ENCODE measurements around the gene NRL. TPM values are rescaled to one million over a fixed set of nuclear protein-coding genes. Genes with fewer than 3 reads are reported as not detected.

NRL gene
- total and polyA plus RNA-seq, 4 donors = 1.5 to 3.2 (median 2.8) TPM

GRCh38 chr14:24079491-24080141 lies 35.1 kb downstream of the NRL start:
- Histone ChIP-seq H3K36me3 (ENCODE audit: control insufficient read depth in 4 of 4, insufficient read depth in 3 of 4, low read depth in 1 of 4, low read length in 3 of 4) (no peaks in the 10 kb centered on the region), H3K27ac (ENCODE audit: low read depth in 1 of 2, low read length in 2 of 2) (no peak overlapping the region), H3K4me1 (ENCODE audit: control insufficient read depth in 4 of 4, insufficient read depth in 4 of 4, low read length in 3 of 4) (peaks cover 9 to 40% (median 30%) of the 10 kb centered on the region in 4 donors), H3K27me3 (ENCODE audit: control insufficient read depth in 4 of 4, insufficient read depth in 4 of 4, low read length in 3 of 4) (no peaks in the 10 kb centered on the region), H3K9me3 (ENCODE audit: control insufficient read depth in 4 of 4, low read length in 3 of 4) (no peaks in the 10 kb centered on the region), H3K9ac (ENCODE audit: low read depth in 1 of 2, low read length in 2 of 2) (no peak overlapping the region), H3K4me3 (ENCODE audit: low read depth in 1 of 3, low read length in 3 of 3) (no peak overlapping the region)
- 94% methylated on average over 9 of the region's 9 CpGs for WGBS
- no peak for DNase-seq (ENCODE audit: low spot score)
- no peak for TF ChIP-seq NR2F2 (IDR thresholded peaks at IDR 0.05)
- TF ChIP-seq HNF4A (conservative IDR thresholded peaks at IDR 0.05) = no peak
- no peak for TF ChIP-seq FOXA1 (IDR thresholded peaks at IDR 0.05)
- TF ChIP-seq ATF3 (IDR thresholded peaks at IDR 0.05) = no peak
- no peak for TF ChIP-seq RXRA (IDR thresholded peaks at IDR 0.05)
- no peak for TF ChIP-seq FOXA2 (IDR thresholded peaks at IDR 0.05)
- no peak for TF ChIP-seq JUND (IDR thresholded peaks at IDR 0.05)
- no peak for TF ChIP-seq HNF4G (IDR thresholded peaks at IDR 0.05)
- TF ChIP-seq EGR1 (IDR thresholded peaks at IDR 0.05; ENCODE audit: low read depth in 2 of 2) = no peak
- no peak for TF ChIP-seq SP1 (IDR thresholded peaks at IDR 0.05)
- TF ChIP-seq CTCF (IDR thresholded peaks at IDR 0.05; ENCODE audit: low read depth, low read length, missing input control) = no peak
- no peak for TF ChIP-seq REST (IDR thresholded peaks at IDR 0.05)
- no peak for TF ChIP-seq ZBTB33 (IDR thresholded peaks at IDR 0.05)
- TF ChIP-seq MAX (IDR thresholded peaks at IDR 0.05) = no peak

GRCh38 chr14:24078146-24078545 lies 36.6 kb downstream of the NRL start:
- Histone ChIP-seq H3K4me1 (ENCODE audit: control insufficient read depth in 4 of 4, insufficient read depth in 4 of 4, low read length in 3 of 4) (peaks cover 20 to 48% (median 40%) of the 10 kb centered on the region in 4 donors), H3K27me3 (ENCODE audit: control insufficient read depth in 4 of 4, insufficient read depth in 4 of 4, low read length in 3 of 4) (no peaks in the 10 kb centered on the region), H3K27ac (ENCODE audit: low read depth in 1 of 2, low read length in 2 of 2) (no peak overlapping the region), H3K36me3 (ENCODE audit: control insufficient read depth in 4 of 4, insufficient read depth in 3 of 4, low read depth in 1 of 4, low read length in 3 of 4) (no peaks in the 10 kb centered on the region), H3K9me3 (ENCODE audit: control insufficient read depth in 4 of 4, low read length in 3 of 4) (no peaks in the 10 kb centered on the region), H3K9ac (ENCODE audit: low read depth in 1 of 2, low read length in 2 of 2) (no peak overlapping the region), H3K4me3 (ENCODE audit: low read depth in 1 of 3, low read length in 3 of 3) (no peak overlapping the region)
- DNase-seq (ENCODE audit: low spot score) = no peak
- 95% methylated on average over 3 of the region's 3 CpGs for WGBS
- TF ChIP-seq ATF3 (IDR thresholded peaks at IDR 0.05) (no peak), YY1 (IDR thresholded peaks at IDR 0.05) (no peak), SP1 (IDR thresholded peaks at IDR 0.05) (no peak), TAF1 (conservative IDR thresholded peaks at IDR 0.05) (no peak), CTCF (IDR thresholded peaks at IDR 0.05; ENCODE audit: low read depth, low read length, missing input control) (no peak), JUND (IDR thresholded peaks at IDR 0.05) (no peak), FOXA1 (IDR thresholded peaks at IDR 0.05) (no peak), ZBTB33 (IDR thresholded peaks at IDR 0.05) (no peak), RXRA (IDR thresholded peaks at IDR 0.05) (no peak)
